Neural progenitor cell (in vitro differentiated cells): Measurements from ENCODE around the gene HAAO.

Source experiments
- EZH2 ChIP-seq: fragments of 200-600 bp; sonication (generic); IDR thresholded peaks from 2 replicates; pipeline ENCODE4 v1.6.1; 2017; ENCODE audit warnings: antibody characterized with exemption, mild to moderate bottlenecking, moderate library complexity
- EZH2phosphoT487 ChIP-seq: fragments of 200-600 bp; sonication (generic); IDR thresholded peaks from 2 replicates; pipeline ENCODE4 v1.6.1; 2017; ENCODE audit warnings: antibody characterized with exemption
- TF ChIP-seq, protein P1 (sequence below): fragments of 200-600 bp; sonication (generic); IDR thresholded peaks from 2 replicates; pipeline ENCODE4 v1.5.1; 2017; ENCODE audit warnings: antibody characterized with exemption, mild to moderate bottlenecking

DNA sequence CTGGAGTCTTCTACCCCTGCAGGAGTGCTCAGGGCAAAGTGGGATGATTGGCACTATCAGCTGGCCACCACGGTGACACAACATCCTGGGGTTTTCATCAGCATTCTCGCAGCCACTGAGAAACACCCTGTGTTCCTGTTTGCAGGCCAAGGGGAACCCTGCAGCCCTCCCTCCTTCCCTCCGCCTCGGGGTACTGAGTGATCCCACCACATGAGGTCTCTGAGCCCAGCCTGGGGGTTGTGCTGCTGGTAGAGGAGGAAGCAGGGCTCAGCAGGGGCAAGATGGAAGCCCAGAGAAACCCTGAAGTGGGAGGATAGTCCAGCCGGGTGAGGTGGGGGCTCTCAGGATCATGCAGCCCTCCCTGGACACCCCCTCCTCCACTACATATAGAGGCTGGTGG lies 28.3 kb downstream of the HAAO start, which contains the start of gene OXER1:
- TF ChIP-seq, protein P1, sequence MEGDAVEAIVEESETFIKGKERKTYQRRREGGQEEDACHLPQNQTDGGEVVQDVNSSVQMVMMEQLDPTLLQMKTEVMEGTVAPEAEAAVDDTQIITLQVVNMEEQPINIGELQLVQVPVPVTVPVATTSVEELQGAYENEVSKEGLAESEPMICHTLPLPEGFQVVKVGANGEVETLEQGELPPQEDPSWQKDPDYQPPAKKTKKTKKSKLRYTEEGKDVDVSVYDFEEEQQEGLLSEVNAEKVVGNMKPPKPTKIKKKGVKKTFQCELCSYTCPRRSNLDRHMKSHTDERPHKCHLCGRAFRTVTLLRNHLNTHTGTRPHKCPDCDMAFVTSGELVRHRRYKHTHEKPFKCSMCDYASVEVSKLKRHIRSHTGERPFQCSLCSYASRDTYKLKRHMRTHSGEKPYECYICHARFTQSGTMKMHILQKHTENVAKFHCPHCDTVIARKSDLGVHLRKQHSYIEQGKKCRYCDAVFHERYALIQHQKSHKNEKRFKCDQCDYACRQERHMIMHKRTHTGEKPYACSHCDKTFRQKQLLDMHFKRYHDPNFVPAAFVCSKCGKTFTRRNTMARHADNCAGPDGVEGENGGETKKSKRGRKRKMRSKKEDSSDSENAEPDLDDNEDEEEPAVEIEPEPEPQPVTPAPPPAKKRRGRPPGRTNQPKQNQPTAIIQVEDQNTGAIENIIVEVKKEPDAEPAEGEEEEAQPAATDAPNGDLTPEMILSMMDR = no peak
- TF ChIP-seq EZH2 = no peak
- TF ChIP-seq EZH2phosphoT487 = no peak
